ENCODE data around the gene TRIM7. TPM values are rescaled to one million over a fixed set of nuclear protein-coding genes. Genes with fewer than 3 reads are reported as not detected.

The TRIM7 gene
- total and polyA plus RNA-seq, 2 donors (not counting 1 experiment from before 2014, with no cell fraction given) = 4.7 to 7.3 TPM

- no peaks in the 10 kb centered on the region for H3K4me1 ChIP-seq (ENCODE audit: control insufficient read depth, extremely low read depth, insufficient read depth, low read length)
- no peak for DNase-seq (ENCODE audit: low read depth in 2 of 2)
- peaks cover 28% of the 10 kb centered on the region for H3K36me3 ChIP-seq (ENCODE audit: control insufficient read depth, insufficient read depth, low read length)
- H3K9me3 ChIP-seq (ENCODE audit: control insufficient read depth, insufficient read depth, low read depth, low read length) = no peaks in the 10 kb centered on the region
- H3K4me3 ChIP-seq (replicated peaks in 1 of 4; ENCODE audit: control extremely low read depth in 1 of 4, insufficient read depth in 1 of 4, low read depth in 3 of 4, low read length in 4 of 4) = no peak overlapping the region
- H3K4me2 ChIP-seq (ENCODE audit: extremely low read depth, insufficient read depth, low read length) = no peak overlapping the region
- no peak for TF ChIP-seq EZH2 (IDR thresholded peaks at IDR 0.05; ENCODE audit: low read length, missing control alignments)
- TF ChIP-seq, protein P1, sequence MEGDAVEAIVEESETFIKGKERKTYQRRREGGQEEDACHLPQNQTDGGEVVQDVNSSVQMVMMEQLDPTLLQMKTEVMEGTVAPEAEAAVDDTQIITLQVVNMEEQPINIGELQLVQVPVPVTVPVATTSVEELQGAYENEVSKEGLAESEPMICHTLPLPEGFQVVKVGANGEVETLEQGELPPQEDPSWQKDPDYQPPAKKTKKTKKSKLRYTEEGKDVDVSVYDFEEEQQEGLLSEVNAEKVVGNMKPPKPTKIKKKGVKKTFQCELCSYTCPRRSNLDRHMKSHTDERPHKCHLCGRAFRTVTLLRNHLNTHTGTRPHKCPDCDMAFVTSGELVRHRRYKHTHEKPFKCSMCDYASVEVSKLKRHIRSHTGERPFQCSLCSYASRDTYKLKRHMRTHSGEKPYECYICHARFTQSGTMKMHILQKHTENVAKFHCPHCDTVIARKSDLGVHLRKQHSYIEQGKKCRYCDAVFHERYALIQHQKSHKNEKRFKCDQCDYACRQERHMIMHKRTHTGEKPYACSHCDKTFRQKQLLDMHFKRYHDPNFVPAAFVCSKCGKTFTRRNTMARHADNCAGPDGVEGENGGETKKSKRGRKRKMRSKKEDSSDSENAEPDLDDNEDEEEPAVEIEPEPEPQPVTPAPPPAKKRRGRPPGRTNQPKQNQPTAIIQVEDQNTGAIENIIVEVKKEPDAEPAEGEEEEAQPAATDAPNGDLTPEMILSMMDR (conservative IDR thresholded peaks at IDR 0.05 in 1 of 2, IDR thresholded peaks at IDR 0.05 in 1 of 2; ENCODE audit: low read depth in 1 of 2, low read length in 2 of 2) = no peak
- no peaks in the 10 kb centered on the region for H3K27me3 ChIP-seq (ENCODE audit: control insufficient read depth, insufficient read depth, low read length)
- no peaks in the 10 kb centered on the region for H4K20me1 ChIP-seq (ENCODE audit: control insufficient read depth, extremely low read depth, insufficient read depth, low read length)
- no peak overlapping the region for H3K27ac ChIP-seq (ENCODE audit: insufficient read depth, low read length)
- H3K79me2 ChIP-seq (ENCODE audit: control insufficient read depth, insufficient read depth, low read length) = peaks cover 26% of the 10 kb centered on the region
- H3K9ac ChIP-seq (ENCODE audit: insufficient read depth, low read length) = no peak overlapping the region
- no peak overlapping the region for H2AFZ ChIP-seq (ENCODE audit: low read length)
These were observed 30.8 kb upstream of the TRIM7 start for GRCh38 chr5:181235689-181236366.

- TF ChIP-seq, protein P1 (conservative IDR thresholded peaks at IDR 0.05 in 1 of 2, IDR thresholded peaks at IDR 0.05 in 1 of 2; ENCODE audit: low read depth in 1 of 2, low read length in 2 of 2) = no peak
- TF ChIP-seq EZH2 (IDR thresholded peaks at IDR 0.05; ENCODE audit: low read length, missing control alignments) = no peak
- no peaks in the 10 kb centered on the region for H4K20me1 ChIP-seq (ENCODE audit: control insufficient read depth, extremely low read depth, insufficient read depth, low read length)
- peaks cover 32% of the 10 kb centered on the region for H3K36me3 ChIP-seq (ENCODE audit: control insufficient read depth, insufficient read depth, low read length)
- no peaks in the 10 kb centered on the region for H3K27me3 ChIP-seq (ENCODE audit: control insufficient read depth, insufficient read depth, low read length)
- H3K9me3 ChIP-seq (ENCODE audit: control insufficient read depth, insufficient read depth, low read depth, low read length) = no peaks in the 10 kb centered on the region
- H3K79me2 ChIP-seq (ENCODE audit: control insufficient read depth, insufficient read depth, low read length) = peaks cover 21% of the 10 kb centered on the region
- H3K4me3 ChIP-seq (replicated peaks in 1 of 4; ENCODE audit: control extremely low read depth in 1 of 4, insufficient read depth in 1 of 4, low read depth in 3 of 4, low read length in 4 of 4) = no peak overlapping the region
- no peak overlapping the region for H2AFZ ChIP-seq (ENCODE audit: low read length)
- no peak overlapping the region for H3K4me2 ChIP-seq (ENCODE audit: extremely low read depth, insufficient read depth, low read length)
- H3K4me1 ChIP-seq (ENCODE audit: control insufficient read depth, extremely low read depth, insufficient read depth, low read length) = no peaks in the 10 kb centered on the region
- H3K27ac ChIP-seq (ENCODE audit: insufficient read depth, low read length) = no peak overlapping the region
- no peak for DNase-seq (ENCODE audit: low read depth in 2 of 2)
- H3K9ac ChIP-seq (ENCODE audit: insufficient read depth, low read length) = no peak overlapping the region
These were observed 30.3 kb upstream of the TRIM7 start for GRCh38 chr5:181235323-181235688.

DNA sequence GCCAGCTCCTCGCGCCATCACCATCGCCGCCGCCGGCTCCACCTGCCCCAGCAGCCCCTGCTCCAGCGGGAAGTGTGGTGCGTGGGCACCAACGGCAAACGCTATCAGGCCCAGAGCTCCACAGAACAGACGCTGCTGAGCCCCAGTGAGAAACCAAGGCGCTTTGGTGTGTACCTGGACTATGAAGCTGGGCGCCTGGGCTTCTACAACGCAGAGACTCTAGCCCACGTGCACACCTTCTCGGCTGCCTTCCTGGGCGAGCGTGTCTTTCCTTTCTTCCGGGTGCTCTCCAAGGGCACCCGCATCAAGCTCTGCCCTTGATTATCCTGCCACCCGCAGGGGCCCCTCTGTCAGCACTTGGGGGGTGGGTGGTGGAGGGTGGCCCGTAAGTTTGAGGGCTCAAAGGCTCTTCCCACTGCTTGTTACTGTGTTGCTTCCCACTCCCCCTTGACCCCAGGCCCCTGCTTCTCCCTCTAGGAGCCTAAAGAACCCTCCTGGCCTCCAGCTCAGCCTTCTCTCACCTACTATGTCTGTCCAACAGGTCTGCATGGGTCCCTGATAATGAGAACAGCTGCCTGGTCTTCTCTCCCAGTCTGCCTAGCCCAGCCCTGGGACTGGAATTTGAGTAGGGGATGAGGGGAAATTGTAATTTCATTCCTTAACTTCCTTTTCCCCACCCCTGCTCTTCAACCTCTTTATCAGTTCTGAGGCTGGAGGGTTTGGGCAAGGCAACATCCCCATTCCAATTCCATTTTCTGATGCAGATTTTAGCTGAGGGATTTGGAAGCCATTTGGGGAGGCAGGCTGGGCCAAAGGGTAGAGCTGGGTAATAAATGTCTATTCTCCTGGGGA lies 29.7 kb upstream of the TRIM7 start:
- Histone ChIP-seq H3K36me3 (ENCODE audit: control insufficient read depth, insufficient read depth, low read length) (peaks cover 32% of the 10 kb centered on the region), H3K4me1 (ENCODE audit: control insufficient read depth, extremely low read depth, insufficient read depth, low read length) (no peaks in the 10 kb centered on the region), H3K9ac (ENCODE audit: insufficient read depth, low read length) (no peak overlapping the region), H3K79me2 (ENCODE audit: control insufficient read depth, insufficient read depth, low read length) (peaks cover 17% of the 10 kb centered on the region), H4K20me1 (ENCODE audit: control insufficient read depth, extremely low read depth, insufficient read depth, low read length) (no peaks in the 10 kb centered on the region), H3K4me3 (replicated peaks in 1 of 4; ENCODE audit: control extremely low read depth in 1 of 4, insufficient read depth in 1 of 4, low read depth in 3 of 4, low read length in 4 of 4) (no peak overlapping the region), H2AFZ (ENCODE audit: low read length) (no peak overlapping the region), H3K27ac (ENCODE audit: insufficient read depth, low read length) (no peak overlapping the region), H3K9me3 (ENCODE audit: control insufficient read depth, insufficient read depth, low read depth, low read length) (no peaks in the 10 kb centered on the region), H3K4me2 (ENCODE audit: extremely low read depth, insufficient read depth, low read length) (no peak overlapping the region), H3K27me3 (ENCODE audit: control insufficient read depth, insufficient read depth, low read length) (no peaks in the 10 kb centered on the region)
- no peak for DNase-seq (ENCODE audit: low read depth in 2 of 2)
- TF ChIP-seq, protein P1 (conservative IDR thresholded peaks at IDR 0.05 in 1 of 2, IDR thresholded peaks at IDR 0.05 in 1 of 2; ENCODE audit: low read depth in 1 of 2, low read length in 2 of 2) = no peak
- no peak for TF ChIP-seq EZH2 (IDR thresholded peaks at IDR 0.05; ENCODE audit: low read length, missing control alignments)

Measured in fibroblast of lung (primary cell).